Measurements from ENCODE around the gene CLRN1. TPM values are rescaled to one million over a fixed set of nuclear protein-coding genes. Genes with fewer than 3 reads are reported as not detected.

The CLRN1 gene
- total RNA-seq, 2 donors from 2014 or later, result not detected

GRCh38 chr3:151011427-151011826 is 38.9 kb upstream of the CLRN1 start:
- H3K9me3 ChIP-seq (ENCODE audit: control insufficient read depth, low read length), result no peaks in the 10 kb centered on the region
- H3K4me1 Mint-ChIP-seq, result peaks cover 24% of the 10 kb centered on the region
- H3K27me3 ChIP-seq (ENCODE audit: control insufficient read depth, insufficient read depth, low read length, poor library complexity, severe bottlenecking), result no peaks in the 10 kb centered on the region
- peak overlapping the region; percentile 49 for H3K27ac Mint-ChIP-seq
- H3K9me3 Mint-ChIP-seq, result no peaks in the 10 kb centered on the region
- H3K4me1 ChIP-seq (ENCODE audit: control insufficient read depth, insufficient read depth, low read length), result peaks cover 5% of the 10 kb centered on the region
- H3K9ac ChIP-seq (ENCODE audit: extremely low read depth, low read length, poor library complexity, severe bottlenecking), result no peak overlapping the region
- no peak overlapping the region for H3K4me3 Mint-ChIP-seq
- WGBS, 2 experiments (ENCODE audit: insufficient coverage in 1 of 2, insufficient read length in 1 of 2), result 78 to 91% methylated on average over 3 to 4 of the region's 4 CpGs
- no peaks in the 10 kb centered on the region for H3K36me3 ChIP-seq (ENCODE audit: control insufficient read depth, insufficient read depth, low read length)
- H3K36me3 Mint-ChIP-seq (ENCODE audit: low read depth), result no peaks in the 10 kb centered on the region
- no peak for TF ChIP-seq CTCF (conservative IDR thresholded peaks at IDR 0.05)
- H3K27me3 Mint-ChIP-seq (ENCODE audit: insufficient read depth), result peaks cover 3% of the 10 kb centered on the region
- H3K27ac ChIP-seq (ENCODE audit: low read depth, low read length), result no peak overlapping the region
- H3K4me3 ChIP-seq (ENCODE audit: low read length), result no peak overlapping the region
- DNase-seq, result no peak

- Histone ChIP-seq H3K27me3 (ENCODE audit: control insufficient read depth, insufficient read depth, low read length, poor library complexity, severe bottlenecking) (no peaks in the 10 kb centered on the region), H3K36me3 (ENCODE audit: control insufficient read depth, insufficient read depth, low read length) (no peaks in the 10 kb centered on the region), H3K9ac (ENCODE audit: extremely low read depth, low read length, poor library complexity, severe bottlenecking) (no peak overlapping the region), H3K4me3 (ENCODE audit: low read length) (no peak overlapping the region), H3K9me3 (ENCODE audit: control insufficient read depth, low read length) (no peaks in the 10 kb centered on the region), H3K27ac (ENCODE audit: low read depth, low read length) (no peak overlapping the region), H3K4me1 (ENCODE audit: control insufficient read depth, insufficient read depth, low read length) (peaks cover 5% of the 10 kb centered on the region)
- Mint-ChIP-seq H3K27ac (no peak overlapping the region), H3K4me1 (peaks cover 24% of the 10 kb centered on the region), H3K9me3 (no peaks in the 10 kb centered on the region), H3K36me3 (ENCODE audit: low read depth) (no peaks in the 10 kb centered on the region), H3K27me3 (ENCODE audit: insufficient read depth) (no peaks in the 10 kb centered on the region), H3K4me3 (no peak overlapping the region)
- TF ChIP-seq CTCF (conservative IDR thresholded peaks at IDR 0.05), result no peak
- DNase-seq, result no peak
- 89 to 100% methylated on average over 3 to 4 of the region's 4 CpGs for WGBS, 2 experiments (ENCODE audit: insufficient coverage in 1 of 2, insufficient read length in 1 of 2)
These were observed 37.5 kb upstream of the CLRN1 start for GRCh38 chr3:151009981-151010380.

GRCh38 chr3:151009430-151009829 is 36.9 kb upstream of the CLRN1 start:
- WGBS, 2 experiments (ENCODE audit: insufficient coverage in 1 of 2, insufficient read length in 1 of 2), result 93% methylated on average over 5 of the region's 5 CpGs

More at GRCh38 chr3:151009430-151009829, 36.9 kb upstream of the CLRN1 start:
- H3K36me3 Mint-ChIP-seq (ENCODE audit: low read depth), result no peaks in the 10 kb centered on the region
- Histone ChIP-seq H3K4me1 (ENCODE audit: control insufficient read depth, insufficient read depth, low read length) (peaks cover 5% of the 10 kb centered on the region), H3K27ac (ENCODE audit: low read depth, low read length) (no peak overlapping the region), H3K4me3 (ENCODE audit: low read length) (no peak overlapping the region), H3K36me3 (ENCODE audit: control insufficient read depth, insufficient read depth, low read length) (no peaks in the 10 kb centered on the region), H3K27me3 (ENCODE audit: control insufficient read depth, insufficient read depth, low read length, poor library complexity, severe bottlenecking) (no peaks in the 10 kb centered on the region), H3K9me3 (ENCODE audit: control insufficient read depth, low read length) (no peaks in the 10 kb centered on the region), H3K9ac (ENCODE audit: extremely low read depth, low read length, poor library complexity, severe bottlenecking) (no peak overlapping the region)
- no peaks in the 10 kb centered on the region for H3K27me3 Mint-ChIP-seq (ENCODE audit: insufficient read depth)
- no peaks in the 10 kb centered on the region for H3K9me3 Mint-ChIP-seq
- DNase-seq, result no peak
- H3K4me3 Mint-ChIP-seq, result no peak overlapping the region
- H3K27ac Mint-ChIP-seq, result no peak overlapping the region
- TF ChIP-seq CTCF (conservative IDR thresholded peaks at IDR 0.05), result no peak
- H3K4me1 Mint-ChIP-seq, result peaks cover 24% of the 10 kb centered on the region
